Activated naive CD8-positive, alpha-beta T cell treated with anti-CD3 and anti-CD28 coated beads, Interleukin-2, amount 50 U/mL, for 24 hours (primary cell): ENCODE results near the gene LMOD2.

Experiments used
- ATAC-seq: fragments of 150-1000 bp; cut with Tn5 transposase; one replicate; pipeline ENCODE4 v1.10.0; 2021
- DNase-seq: peaks from one replicate; pipeline ENCODE4 v3.0.0; 2021
- H3K27ac Mint-ChIP-seq: one replicate; pipeline ENCODE4 v1.8.0; 2021; ENCODE audit warnings: mild to moderate bottlenecking, mixed read lengths
- H3K27me3 Mint-ChIP-seq: one replicate; pipeline ENCODE4 v1.8.0; 2021; ENCODE audit warnings: mixed read lengths
- H3K36me3 Mint-ChIP-seq: one replicate; pipeline ENCODE4 v1.8.0; 2021; ENCODE audit warnings: low read depth, mixed read lengths
- H3K4me1 Mint-ChIP-seq: one replicate; pipeline ENCODE4 v1.8.0; 2021; ENCODE audit warnings: mixed read lengths
- H3K4me3 Mint-ChIP-seq: one replicate; pipeline ENCODE4 v1.8.0; 2021; ENCODE audit warnings: mild to moderate bottlenecking, moderate library complexity, mixed read lengths
- H3K9me3 Mint-ChIP-seq: one replicate; pipeline ENCODE4 v1.8.0; 2021; ENCODE audit warnings: mixed read lengths

Gene LMOD2

GRCh38 chr7:123652406-123652805, 3.3 kb upstream of the LMOD2 start:
- no peak overlapping the region for H3K27ac Mint-ChIP-seq
- no peaks in the 10 kb centered on the region for H3K9me3 Mint-ChIP-seq
- peaks cover 9% of the 10 kb centered on the region for H3K27me3 Mint-ChIP-seq
- no peak for DNase-seq
- H3K36me3 Mint-ChIP-seq: no peaks in the 10 kb centered on the region
- ATAC-seq: no peak
- no peaks in the 10 kb centered on the region for H3K4me1 Mint-ChIP-seq
- no peak overlapping the region for H3K4me3 Mint-ChIP-seq

- ATAC-seq (no peak), DNase-seq (no peak)
- H3K27ac Mint-ChIP-seq: no peak overlapping the region
- H3K27me3 Mint-ChIP-seq: peaks cover 9% of the 10 kb centered on the region
- H3K4me1 Mint-ChIP-seq: no peaks in the 10 kb centered on the region
- H3K9me3 Mint-ChIP-seq: no peaks in the 10 kb centered on the region
- no peak overlapping the region for H3K4me3 Mint-ChIP-seq
- H3K36me3 Mint-ChIP-seq: no peaks in the 10 kb centered on the region
Observed at GRCh38 chr7:123653162-123653561, 2.5 kb upstream of the LMOD2 start.

DNA sequence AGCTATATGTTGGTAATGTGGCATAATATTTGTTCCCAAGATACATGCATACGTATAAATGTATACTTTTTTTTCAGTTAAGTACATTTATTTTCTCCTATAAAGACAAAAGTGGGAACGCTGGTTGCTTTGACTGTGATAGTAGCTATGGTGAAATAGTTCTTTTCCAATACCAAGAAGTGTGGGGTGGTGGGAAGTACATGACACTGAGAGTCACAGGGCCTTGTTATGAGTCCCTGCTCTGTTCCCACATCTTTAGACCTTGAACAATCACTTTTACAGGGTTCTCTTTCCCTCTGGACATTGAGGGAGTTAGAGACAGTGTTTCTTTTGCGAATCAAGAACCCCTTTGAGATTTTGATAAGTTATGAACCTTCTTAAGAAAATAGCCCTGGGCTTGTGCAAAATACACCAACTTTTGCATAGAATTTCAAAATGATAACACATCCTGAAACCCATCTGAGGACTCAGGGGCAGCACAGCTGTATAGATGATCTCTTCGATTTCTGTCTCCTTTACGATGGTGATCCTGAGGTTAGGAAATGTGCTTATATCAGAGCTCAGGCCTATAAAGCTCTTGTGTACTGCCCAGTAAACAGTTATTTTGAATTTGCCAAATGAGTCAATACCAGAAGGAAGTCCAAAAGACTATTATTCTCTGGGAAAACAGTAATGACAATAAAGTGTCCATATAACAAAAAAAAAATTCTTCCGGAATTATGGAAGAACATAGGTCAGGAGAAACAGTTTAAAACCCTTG, 1.1 kb downstream of the LMOD2 start:
- no peaks in the 10 kb centered on the region for H3K4me1 Mint-ChIP-seq
- H3K4me3 Mint-ChIP-seq: no peak overlapping the region
- DNase-seq (no peak), ATAC-seq (no peak)
- no peak overlapping the region for H3K27ac Mint-ChIP-seq
- no peaks in the 10 kb centered on the region for H3K9me3 Mint-ChIP-seq
- H3K27me3 Mint-ChIP-seq: peaks cover 11% of the 10 kb centered on the region
- H3K36me3 Mint-ChIP-seq: no peaks in the 10 kb centered on the region

DNA sequence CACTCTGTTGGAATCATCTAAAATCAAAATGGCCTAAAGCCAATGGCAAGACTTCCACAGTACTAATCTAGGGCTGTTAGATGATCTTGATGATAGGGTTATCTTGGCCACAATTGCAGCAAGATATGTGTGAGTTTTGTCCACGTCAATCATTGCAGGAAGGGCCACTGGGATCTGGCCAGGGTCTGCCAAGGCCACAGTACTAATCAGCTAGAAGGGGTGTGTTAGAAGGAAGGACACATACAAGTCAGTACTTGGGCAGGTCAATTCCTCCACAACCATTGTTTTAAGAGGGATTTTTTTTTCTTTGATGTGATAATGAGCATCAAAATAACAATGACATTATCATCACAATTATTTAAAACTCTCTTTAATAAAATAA, 1.6 kb downstream of the LMOD2 start:
- peaks cover 16% of the 10 kb centered on the region for H3K27me3 Mint-ChIP-seq
- H3K9me3 Mint-ChIP-seq: no peaks in the 10 kb centered on the region
- no peak overlapping the region for H3K27ac Mint-ChIP-seq
- DNase-seq (no peak), ATAC-seq (no peak)
- no peaks in the 10 kb centered on the region for H3K4me1 Mint-ChIP-seq
- no peaks in the 10 kb centered on the region for H3K36me3 Mint-ChIP-seq
- no peak overlapping the region for H3K4me3 Mint-ChIP-seq

- no peak for DNase-seq
- no peak for ATAC-seq
- no peak overlapping the region for H3K4me3 Mint-ChIP-seq
- no peak overlapping the region for H3K27ac Mint-ChIP-seq
- no peaks in the 10 kb centered on the region for H3K9me3 Mint-ChIP-seq
- peaks cover 21% of the 10 kb centered on the region for H3K27me3 Mint-ChIP-seq
- H3K36me3 Mint-ChIP-seq: no peaks in the 10 kb centered on the region
- no peaks in the 10 kb centered on the region for H3K4me1 Mint-ChIP-seq
Observed at GRCh38 chr7:123658023-123658422, 2.4 kb downstream of the LMOD2 start.

DNA sequence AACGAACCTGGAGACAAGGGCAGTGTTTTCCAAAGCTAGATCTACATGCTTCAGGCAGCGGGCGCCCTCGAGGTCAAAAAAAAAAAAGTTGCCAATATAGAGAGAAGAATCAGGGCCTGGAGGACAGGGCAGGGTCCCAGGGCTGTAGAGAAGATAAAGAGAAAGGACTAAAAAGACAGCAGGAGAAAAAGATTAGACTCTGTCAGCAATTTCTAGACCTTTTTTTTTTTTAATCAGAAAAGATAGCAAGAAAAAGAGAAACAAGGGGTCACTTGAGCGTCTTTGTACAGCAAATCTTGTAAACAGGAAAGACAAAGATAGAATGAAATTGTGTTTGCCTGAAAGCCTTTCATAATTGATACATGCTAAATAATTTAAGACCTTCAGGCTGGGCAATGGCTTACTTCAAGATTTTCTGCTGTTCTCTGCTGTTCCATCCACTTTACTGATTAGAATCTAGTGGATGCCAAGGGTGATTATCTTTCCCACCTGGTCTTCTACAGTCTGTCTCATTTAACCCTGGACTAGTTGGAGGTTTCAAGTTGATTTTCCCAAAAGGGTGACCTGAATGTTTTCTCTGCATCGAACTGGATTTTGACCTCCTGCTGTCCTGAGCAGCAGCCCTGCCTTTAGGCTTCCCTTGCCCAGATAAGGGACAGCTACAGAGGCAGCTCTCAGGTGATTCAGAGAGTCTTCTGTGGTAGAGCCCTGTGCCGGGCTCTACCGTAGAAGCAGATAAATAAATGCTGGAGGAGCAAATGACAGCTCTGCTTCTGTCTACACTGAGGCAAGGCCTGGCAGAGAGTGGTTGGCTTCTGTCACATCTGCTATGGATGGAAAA, 5.1 kb downstream of the LMOD2 start:
- H3K9me3 Mint-ChIP-seq: no peaks in the 10 kb centered on the region
- DNase-seq: no peak
- no peak overlapping the region for H3K27ac Mint-ChIP-seq
- no peak for ATAC-seq
- H3K36me3 Mint-ChIP-seq: no peaks in the 10 kb centered on the region
- no peaks in the 10 kb centered on the region for H3K4me1 Mint-ChIP-seq
- H3K4me3 Mint-ChIP-seq: no peak overlapping the region
- peaks cover 20% of the 10 kb centered on the region for H3K27me3 Mint-ChIP-seq

- Mint-ChIP-seq H3K27me3 (peaks cover 20% of the 10 kb centered on the region), H3K4me1 (no peaks in the 10 kb centered on the region), H3K27ac (no peak overlapping the region), H3K4me3 (no peak overlapping the region), H3K36me3 (no peaks in the 10 kb centered on the region), H3K9me3 (no peaks in the 10 kb centered on the region)
- DNase-seq (no peak), ATAC-seq (no peak)
Observed at GRCh38 chr7:123661765-123662164, 6.1 kb downstream of the LMOD2 start.

- no peak for DNase-seq
- H3K27ac Mint-ChIP-seq: no peak overlapping the region
- H3K4me1 Mint-ChIP-seq: no peaks in the 10 kb centered on the region
- ATAC-seq: no peak
- no peaks in the 10 kb centered on the region for H3K9me3 Mint-ChIP-seq
- H3K27me3 Mint-ChIP-seq: peaks cover 20% of the 10 kb centered on the region
- H3K36me3 Mint-ChIP-seq: no peaks in the 10 kb centered on the region
- H3K4me3 Mint-ChIP-seq: no peak overlapping the region
Observed at GRCh38 chr7:123662293-123662692, 6.6 kb downstream of the LMOD2 start.

GRCh38 chr7:123662755-123663154, 7.1 kb downstream of the LMOD2 start:
- no peak for DNase-seq
- H3K36me3 Mint-ChIP-seq: no peaks in the 10 kb centered on the region
- no peak for ATAC-seq
- H3K27me3 Mint-ChIP-seq: peaks cover 20% of the 10 kb centered on the region
- H3K4me1 Mint-ChIP-seq: no peaks in the 10 kb centered on the region
- no peaks in the 10 kb centered on the region for H3K9me3 Mint-ChIP-seq
- H3K27ac Mint-ChIP-seq: no peak overlapping the region
- no peak overlapping the region for H3K4me3 Mint-ChIP-seq

DNA sequence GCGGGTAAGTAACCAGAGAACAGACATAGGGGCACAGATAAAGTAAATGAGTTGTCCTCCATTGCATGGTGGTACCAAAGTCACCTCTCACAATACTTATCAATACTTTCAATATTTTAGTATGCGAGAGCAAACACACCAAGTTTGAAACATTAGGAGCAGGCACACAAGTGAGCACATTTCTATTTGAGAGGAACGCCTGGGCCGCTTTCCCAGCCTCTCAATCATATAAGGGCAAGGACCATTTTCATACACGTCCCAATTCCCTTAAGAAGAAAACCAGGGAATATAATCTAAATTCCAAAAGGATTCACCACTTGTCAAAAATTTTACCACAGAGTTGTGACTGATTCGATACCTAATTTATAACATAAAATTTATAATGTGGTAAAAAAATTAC, 7.5 kb downstream of the LMOD2 start:
- ATAC-seq (no peak), DNase-seq (no peak)
- Mint-ChIP-seq H3K9me3 (no peaks in the 10 kb centered on the region), H3K4me3 (no peak overlapping the region), H3K4me1 (no peaks in the 10 kb centered on the region), H3K27ac (no peak overlapping the region), H3K27me3 (peaks cover 20% of the 10 kb centered on the region), H3K36me3 (no peaks in the 10 kb centered on the region)

- Mint-ChIP-seq H3K4me3 (no peak overlapping the region), H3K4me1 (no peaks in the 10 kb centered on the region), H3K27me3 (peaks cover 18% of the 10 kb centered on the region), H3K27ac (no peak overlapping the region), H3K36me3 (no peaks in the 10 kb centered on the region), H3K9me3 (no peaks in the 10 kb centered on the region)
- no peak for ATAC-seq
- DNase-seq: no peak
Observed at GRCh38 chr7:123665157-123665556, 9.5 kb downstream of the LMOD2 start.

GRCh38 chr7:123665896-123666295, 10.2 kb downstream of the LMOD2 start:
- Mint-ChIP-seq H3K27me3 (peaks cover 18% of the 10 kb centered on the region), H3K4me1 (no peaks in the 10 kb centered on the region), H3K9me3 (no peaks in the 10 kb centered on the region), H3K36me3 (no peaks in the 10 kb centered on the region), H3K4me3 (no peak overlapping the region), H3K27ac (no peak overlapping the region)
- no peak for ATAC-seq
- no peak for DNase-seq

DNA sequence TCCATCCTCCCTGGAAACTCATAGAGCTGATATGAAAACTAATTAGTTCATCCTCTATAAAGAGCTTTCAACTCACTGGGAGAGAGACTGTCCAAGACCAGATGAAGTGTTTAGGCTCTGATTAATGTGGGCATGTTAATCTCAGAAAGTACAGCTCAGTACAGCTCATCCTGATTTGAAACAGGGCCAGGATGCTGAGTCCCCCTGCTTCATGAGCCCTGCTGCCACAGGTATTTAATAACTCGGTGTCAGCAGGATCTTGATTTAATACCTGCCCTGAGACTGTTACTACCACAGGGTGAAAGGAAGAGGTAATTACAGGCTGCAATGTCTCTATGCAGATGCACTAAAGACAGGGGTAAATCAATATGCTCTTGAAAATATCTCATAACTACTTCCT, 10.8 kb downstream of the LMOD2 start:
- Mint-ChIP-seq H3K4me3 (no peak overlapping the region), H3K27me3 (peaks cover 16% of the 10 kb centered on the region), H3K9me3 (no peaks in the 10 kb centered on the region), H3K4me1 (no peaks in the 10 kb centered on the region), H3K27ac (no peak overlapping the region), H3K36me3 (no peaks in the 10 kb centered on the region)
- DNase-seq: no peak
- no peak for ATAC-seq

GRCh38 chr7:123669485-123669884, 13.8 kb downstream of the LMOD2 start:
- Mint-ChIP-seq H3K9me3 (no peaks in the 10 kb centered on the region), H3K36me3 (no peaks in the 10 kb centered on the region), H3K4me3 (no peak overlapping the region), H3K4me1 (no peaks in the 10 kb centered on the region), H3K27ac (no peak overlapping the region), H3K27me3 (peaks cover 3% of the 10 kb centered on the region)
- ATAC-seq: no peak
- no peak for DNase-seq

GRCh38 chr7:123673137-123673732, 17.6 kb downstream of the LMOD2 start:
- DNase-seq (no peak), ATAC-seq (no peak)
- no peaks in the 10 kb centered on the region for H3K9me3 Mint-ChIP-seq
- H3K4me3 Mint-ChIP-seq: no peak overlapping the region
- H3K27me3 Mint-ChIP-seq: peaks cover 3% of the 10 kb centered on the region
- H3K4me1 Mint-ChIP-seq: no peaks in the 10 kb centered on the region
- no peak overlapping the region for H3K27ac Mint-ChIP-seq
- no peaks in the 10 kb centered on the region for H3K36me3 Mint-ChIP-seq
